RPMI8226 (cell line): ENCODE measurements around the gene NFKBIE.

Experiments
- DNase-seq: peaks from one replicate; pipeline ENCODE4 v3.0.0-alpha.2; 2015

The NFKBIE gene

DNA sequence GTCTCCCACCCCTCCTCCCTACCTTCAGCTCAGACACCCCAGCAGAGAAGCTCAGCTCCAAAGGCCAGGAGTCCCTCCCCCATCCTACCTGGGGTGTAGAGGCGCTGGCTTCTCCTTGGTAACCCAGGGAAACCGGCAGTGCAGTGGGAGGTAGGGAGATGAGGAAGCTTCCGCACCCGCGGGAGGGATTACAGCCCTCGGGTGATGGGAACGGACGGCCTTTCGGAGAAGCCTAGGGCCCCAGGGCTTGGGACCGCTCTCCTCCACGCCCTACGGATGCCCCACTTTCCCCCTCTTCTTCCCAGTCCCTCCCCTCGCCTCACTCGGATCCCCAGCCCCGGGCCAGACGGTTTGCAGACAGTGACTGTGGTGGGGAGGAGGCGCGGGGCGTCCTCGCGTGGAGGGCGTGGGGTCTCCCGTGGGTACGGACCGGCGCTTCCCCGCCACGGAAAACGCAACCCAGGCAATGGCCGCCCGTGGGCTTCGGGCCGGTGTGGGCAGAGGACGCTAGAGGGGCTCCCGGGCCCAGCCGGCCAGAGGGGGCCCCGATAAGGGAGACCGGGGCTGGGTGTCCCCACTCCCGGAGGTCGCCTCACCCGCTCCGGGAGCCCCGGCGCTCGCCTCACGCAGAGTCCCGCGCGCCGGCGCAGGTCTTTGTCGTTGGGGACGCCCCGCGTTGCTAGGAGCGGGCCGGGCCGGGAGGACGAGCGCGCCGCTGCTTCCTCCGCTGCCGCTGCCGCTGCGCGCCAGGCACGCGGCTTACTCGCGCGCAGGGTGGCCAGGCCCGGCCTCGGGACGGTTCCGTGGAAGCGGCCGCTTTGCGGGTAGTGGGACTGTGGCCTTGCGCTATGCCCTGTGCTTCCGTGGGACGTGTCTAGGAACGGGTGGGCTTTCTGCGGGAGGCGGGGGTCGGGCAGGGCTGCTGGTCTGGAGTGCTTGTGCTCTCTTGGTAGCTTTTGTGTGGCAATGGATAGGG is 32.0 kb upstream of the NFKBIE start:
- DNase-seq = peak; percentile 47

DNA sequence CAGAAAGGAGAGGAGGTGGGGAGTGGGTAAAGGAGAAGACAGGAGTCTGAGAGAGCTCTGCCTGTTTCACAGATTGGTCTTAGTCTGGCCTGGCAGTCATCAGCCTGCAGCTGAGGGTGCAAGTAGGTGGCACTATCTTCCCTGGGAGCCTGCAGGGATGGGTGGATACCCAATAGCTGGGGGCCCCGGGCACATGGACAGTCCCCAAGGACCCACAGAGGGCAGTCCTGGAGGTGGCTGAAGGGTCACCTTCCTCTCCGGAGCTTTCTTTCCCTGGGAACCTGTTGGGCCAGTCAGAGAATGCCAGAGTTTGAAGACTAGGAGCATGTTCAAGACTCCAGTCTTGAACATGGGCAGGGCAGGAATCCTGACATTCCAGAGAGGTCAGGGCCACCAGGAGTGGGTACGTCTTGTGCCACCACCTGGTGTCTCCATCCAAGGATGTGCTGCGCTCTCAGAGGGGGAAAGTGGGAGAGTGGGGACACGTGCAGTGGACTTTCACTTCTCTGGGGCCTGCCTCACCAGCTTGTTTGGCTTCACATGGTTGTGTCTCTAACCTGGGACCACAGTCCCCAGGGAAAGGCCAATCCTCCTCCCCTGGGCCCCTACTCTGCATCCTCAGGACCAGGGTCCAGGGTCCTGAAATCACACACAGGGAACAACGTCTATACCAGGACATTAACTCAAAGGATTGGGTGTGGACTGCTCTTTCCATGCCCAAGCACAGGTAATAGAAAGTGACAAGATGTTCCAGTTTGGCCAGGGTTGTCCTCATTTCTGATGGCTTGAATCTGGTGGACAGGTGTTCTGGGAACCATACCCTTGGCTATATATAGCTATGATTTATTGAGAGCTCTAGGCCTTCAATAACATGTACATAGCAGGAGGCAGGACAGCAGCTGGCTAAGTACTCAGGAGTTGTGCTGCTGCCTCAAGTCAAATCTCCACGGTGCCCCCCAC is 29.8 kb upstream of the NFKBIE start:
- no peak for DNase-seq

DNA sequence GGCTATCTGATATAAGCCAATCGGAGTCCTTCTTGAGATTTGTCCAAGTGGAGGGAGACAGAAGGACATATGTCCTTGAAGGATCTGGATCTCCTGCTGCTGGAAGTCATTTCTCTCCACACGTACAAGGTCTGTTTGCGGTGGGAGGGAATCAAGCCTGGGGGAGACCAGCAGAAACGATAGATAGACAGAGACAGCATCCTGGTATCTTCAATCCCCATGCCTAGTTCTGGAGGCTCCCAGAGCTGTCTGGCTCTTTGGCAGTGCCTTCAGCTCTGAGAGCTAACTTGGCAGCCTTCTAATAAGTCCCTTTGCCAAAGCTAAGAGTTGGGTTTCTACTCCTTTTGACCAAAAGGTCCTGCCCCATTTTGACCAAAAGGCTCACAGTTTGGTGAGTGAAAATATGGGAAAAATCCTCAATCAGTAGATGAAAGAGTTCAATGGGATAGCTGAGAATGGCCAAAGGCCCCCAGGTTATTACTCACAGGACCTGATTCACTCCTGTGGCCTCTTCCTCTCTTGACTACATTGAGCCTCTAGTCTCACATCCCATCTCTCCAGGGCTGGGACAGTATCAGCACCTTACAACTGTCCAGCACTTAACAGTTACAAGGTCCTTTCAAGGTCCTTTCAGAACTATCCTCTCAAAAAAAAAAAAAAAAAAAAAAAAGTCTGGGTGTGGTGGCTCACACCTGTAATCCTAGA is 27.5 kb upstream of the NFKBIE start:
- DNase-seq = no peak

DNA sequence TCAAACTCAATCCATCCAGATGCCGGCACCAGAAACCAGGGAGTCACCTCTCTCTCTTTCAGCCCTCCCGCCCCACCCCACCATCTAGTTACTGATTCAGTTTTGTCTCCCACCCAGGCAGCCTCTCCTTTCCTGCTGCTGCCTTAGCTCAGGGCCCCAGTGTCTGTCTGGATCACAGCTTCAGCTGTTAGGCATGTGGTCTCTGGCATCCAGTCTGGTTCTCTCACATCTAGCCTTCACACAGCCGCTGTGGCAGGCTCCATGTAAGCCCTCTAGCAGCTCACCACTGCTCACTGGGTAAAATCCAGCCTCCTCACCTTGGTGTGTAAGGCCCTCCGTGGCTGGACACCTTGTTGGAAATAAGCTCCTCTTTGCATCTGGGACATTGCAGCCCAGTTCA is 26.5 kb upstream of the NFKBIE start:
- DNase-seq = no peak

DNA sequence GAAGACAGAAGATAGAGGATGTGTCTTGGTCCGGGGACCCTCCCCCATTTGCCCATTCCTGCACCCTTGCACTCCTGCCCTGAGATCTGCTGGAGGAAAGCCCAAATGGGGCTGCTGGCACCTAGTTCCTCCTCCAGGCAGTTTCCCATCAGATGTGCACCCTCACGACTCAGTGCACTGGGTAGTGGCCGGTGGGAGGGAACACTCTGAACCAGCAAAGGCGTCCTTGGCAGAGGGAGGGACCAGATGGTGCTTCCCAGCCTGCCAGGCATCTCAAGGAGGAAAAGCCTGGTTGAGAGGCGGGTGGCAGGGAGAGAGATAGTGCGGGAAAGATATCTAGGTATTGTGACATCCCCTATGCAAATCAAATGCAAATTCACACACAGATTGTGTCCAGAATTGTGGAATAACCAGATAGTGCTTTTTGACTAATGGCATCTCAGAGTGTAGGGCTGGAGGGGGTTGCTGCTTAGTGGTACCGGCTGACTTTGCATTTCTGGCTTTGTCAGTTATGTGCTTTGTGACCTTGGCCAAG is 24.4 kb upstream of the NFKBIE start:
- DNase-seq = no peak

DNA sequence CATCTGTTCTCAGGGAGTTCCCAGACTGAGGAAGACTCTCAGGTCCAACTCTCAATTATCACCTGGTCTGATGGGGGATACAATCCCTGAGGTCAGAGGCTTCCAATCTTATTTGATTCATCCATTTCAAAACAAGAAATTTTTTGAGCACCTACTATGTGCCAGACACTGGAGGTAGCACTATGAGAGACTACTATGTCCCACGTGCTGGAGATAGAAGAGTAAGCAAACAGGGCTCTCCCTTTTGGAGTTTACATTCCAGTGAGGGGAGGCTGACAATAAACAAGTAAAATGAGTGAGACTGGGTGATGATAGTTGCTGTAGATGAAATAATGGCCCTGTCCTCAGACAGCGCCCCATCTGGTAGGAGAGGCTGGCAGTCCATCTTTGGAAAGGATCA is 21.4 kb upstream of the NFKBIE start:
- DNase-seq = no peak

DNA sequence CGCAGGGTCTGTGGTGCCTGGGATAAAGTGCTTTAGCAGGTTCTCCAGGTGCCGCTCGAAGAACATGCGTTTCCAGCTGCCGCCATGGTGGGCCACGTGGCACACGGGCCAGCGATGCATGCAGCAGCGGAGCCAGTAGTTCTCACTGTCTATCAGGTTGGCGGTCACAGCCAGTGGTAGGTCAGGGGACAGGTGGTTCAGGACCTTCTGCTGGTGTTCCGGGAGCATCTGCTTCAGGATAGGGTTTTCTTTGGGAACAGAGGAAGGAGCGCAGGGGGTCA is 20.9 kb upstream of the NFKBIE start:
- DNase-seq = no peak

DNA sequence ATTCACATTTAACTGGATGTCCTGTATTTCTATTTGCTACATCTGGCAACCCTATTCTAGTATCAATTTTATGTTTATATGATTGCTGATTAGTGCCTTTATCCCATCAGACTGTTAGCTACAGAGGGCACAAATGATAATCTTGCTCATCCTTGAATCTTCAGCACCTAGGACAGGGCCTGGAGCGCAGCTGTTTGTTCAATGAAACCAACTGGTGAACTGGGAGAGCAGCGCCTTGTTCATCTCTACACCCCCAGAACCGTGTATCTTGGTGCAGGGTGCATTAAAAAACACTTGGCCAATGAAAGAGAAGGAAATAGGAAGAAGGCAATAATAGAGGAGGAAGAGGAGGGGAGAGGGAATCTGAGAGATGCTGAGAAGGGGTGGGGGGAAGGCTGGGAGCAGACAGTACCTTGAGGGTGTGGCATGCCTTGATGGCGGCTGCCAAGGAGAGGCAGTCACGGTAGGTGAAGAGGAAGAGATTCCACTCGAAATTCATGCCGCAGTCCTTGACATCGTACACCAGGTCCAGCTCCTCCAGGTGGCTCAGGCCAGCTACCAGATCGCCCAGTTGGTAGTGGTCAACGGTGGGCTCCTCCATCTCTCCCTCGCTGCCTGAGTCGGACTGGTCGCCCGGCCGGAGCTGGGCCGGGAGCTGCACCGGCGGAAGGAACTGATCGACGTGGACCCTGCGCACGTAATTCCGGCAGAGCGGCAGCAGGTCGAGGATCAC is 20.4 kb upstream of the NFKBIE start:
- DNase-seq = peak; percentile 57

DNA sequence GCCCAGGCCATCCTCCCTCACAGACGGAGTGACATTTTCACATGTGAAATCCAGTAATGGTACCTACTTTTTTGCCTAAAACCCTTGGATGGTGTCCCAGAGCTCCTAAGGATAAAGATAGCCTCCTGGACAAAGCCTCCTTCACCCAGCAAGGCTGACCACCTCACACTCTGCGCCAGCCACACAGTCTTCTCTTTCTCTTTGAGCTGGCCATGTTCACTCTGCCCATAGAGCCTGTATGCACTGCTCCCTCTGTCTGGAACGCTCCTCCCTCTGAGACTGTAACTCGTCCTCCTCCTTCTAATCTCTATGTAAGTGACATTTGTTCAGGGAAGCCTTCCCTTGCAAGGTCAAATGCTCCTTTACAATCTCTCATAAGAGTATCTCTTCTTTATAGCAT is 19.5 kb upstream of the NFKBIE start:
- no peak for DNase-seq

DNA sequence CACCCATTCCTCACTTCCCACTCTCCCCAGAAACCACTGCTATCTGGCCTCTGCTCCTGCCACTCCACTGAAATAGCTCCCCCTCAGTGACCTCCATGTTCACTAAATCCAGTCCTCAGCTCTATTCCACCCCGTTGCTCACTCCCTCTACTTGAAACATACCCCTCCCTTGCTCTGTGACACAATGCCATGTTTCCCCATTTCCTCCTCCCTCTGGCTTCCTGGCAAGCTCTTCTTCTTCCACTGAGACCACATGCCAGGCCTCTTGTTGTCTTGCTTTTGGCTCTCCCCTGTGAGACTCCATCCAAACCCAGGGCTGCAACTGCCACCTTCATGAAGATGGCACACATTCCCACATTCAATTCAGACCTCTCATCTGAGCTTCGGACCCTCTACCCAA is 18.8 kb upstream of the NFKBIE start:
- DNase-seq = no peak

DNA sequence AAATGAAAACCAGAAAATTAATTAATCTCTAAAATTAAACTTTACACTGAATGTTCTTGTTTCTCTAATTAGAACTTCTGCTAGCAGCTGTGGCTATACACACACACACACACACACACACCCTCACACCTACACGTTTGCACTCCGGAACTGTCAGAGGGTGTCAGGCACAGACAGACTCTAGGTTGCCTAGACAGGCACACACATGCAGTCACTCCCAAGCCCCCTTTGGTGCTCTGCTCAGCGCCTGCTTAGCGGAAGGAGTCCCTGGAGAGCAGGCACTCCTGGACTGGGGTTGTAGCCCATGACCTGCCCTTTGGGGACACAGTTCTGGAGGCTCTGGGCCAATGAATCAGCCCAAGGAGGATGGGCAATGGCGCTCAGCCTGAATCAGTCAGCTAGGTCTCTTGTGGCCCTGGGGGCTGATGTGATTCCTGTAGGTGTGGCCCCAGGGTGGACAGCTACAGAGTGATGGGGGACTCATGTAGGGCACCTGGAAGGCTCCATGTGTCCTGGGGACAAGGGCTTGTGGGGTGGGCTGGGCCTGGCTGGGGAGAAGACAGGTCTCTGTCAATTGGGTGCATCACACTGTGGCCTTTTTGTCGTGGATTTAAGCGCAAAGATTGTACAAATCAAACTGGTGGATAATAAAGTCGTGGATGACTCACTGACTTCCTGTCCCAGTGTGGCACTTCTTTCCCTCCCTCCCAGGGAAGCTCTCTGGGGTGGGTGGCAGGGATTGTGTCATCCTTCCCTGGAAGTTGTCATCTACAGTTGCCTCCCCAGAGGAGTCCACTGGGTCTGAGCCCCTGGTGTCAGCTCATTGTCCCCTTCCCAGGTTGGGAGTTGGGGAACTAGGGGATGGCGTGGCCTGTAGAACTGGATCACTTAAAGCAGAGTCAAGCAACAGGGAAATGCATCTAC is 13.7 kb upstream of the NFKBIE start:
- DNase-seq = no peak

DNA sequence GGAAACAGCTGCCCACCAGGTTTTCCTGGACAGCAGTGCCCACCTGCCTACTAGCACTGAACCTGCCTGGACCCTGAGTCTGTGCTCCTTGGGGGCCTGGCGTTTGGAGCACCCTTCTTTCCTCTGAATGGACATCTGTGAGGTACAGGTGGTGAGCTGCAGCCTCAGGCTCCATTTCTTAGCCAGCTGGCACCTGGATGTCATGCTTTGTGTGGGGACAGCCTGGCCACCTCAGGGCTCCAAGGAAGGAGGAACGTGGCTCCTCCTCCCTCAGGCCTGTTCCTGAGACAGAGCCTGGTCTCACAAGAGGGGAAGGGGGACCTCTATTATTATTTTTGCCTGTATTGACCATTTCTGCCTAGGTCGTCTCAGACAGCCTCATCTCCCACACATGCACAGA is 13.0 kb upstream of the NFKBIE start:
- no peak for DNase-seq

DNA sequence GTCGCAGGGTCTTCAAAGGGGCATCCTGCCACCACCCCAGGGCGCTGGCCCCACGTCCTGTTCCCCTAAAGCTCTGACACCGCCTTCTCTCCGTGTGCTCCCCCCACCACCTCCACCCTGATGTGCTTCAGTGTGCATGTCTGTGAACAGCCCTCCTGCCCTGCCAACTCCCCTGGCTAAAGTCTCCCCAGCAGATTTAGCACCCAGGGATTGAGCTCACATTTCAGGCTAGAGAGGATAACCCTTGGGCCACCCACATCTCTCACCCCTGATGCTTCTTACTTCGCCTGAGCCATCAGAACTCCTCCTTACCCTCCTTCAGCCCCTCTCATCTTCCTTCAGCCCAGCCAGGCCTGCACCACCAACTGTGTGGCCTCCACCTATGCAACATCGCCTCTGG is 12.4 kb upstream of the NFKBIE start:
- no peak for DNase-seq

DNA sequence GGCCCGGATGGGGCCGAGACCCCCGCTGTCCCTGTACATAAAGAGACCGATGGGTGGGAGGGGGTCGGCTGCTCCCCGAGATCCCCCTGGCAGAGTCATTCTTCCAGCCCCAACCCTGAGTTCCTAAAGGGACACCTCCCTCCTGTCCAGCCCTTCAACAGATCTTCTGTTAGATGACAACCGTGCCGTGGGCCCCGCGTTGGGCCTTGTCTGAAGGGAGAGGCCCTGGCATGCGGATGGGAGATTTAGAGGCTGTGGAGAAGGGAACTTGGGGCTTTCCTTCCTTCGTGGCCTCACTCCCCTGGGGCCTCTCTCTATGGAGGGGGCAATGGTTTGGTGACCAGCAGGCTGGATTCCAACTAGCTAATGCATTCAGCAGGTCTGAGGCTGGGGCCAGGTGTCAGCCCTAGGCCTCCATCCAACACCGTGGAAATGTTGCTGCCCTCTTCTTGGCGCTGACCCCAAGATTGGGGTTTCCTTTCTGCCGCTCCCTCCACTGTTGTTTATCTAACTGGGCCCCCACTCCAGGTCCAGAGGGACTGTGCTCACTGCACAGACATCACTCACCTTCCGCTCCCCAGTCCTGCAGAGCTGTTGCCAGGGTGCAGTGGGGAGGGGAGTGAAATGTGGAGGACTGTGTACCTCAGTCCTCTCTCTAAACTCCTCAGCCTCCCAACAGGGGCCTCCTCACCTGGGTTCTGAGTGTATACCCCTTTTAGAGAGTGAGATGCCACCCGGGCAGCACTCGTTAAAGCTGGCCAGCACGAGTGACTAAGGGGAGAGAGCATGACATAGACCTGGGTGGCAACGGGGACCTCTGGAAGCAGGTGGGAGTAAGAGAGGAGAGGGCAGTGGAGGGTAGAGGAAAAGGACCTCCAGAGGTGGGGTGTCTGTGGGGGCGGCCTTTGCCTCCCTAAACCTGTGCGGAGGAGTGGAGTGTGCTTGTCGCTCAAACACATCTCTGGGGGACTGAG is 11.6 kb upstream of the NFKBIE start:
- DNase-seq = no peak

DNA sequence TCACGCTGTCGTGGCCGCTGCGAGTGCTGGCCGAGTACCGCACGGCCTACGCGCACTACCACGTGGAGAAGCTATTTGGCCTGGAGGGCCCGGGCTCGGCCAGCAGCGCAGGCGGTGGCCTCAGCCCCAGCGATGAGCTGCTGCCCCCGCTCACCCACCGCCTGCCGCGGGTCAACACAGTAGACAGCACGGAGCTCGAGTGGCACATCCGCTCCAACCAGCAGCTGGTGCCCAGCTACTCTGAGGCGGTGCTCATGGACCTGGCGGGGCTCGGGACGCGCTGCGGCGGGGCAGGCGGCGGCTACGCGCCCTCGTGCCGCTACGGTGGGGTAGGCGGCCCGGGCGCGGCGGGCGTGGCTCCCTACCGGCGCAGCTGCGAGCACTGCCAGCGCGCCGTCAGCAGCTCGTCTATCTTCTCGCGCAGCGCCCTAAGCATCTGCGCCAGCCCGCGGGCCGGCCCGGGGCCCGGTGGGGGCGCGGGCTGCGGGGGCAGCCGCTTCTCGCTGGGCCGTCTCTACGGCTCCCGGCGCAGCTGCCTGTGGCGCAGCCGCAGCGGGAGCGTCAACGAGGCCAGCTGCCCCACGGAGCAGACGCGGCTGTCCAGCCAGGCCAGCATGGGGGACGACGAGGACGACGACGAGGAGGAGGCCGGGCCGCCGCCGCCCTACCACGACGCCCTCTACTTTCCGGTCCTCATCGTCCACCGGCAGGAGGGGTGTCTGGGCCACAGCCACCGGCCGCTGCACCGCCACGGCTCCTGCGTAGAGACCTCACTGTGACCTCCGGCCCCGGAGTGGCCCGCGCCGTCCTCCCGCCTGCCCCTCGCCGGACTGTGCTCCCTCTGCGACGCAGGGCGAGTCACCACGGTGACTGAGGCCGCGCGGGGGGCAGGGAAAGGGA is 10.6 kb upstream of the NFKBIE start:
- no peak for DNase-seq

DNA sequence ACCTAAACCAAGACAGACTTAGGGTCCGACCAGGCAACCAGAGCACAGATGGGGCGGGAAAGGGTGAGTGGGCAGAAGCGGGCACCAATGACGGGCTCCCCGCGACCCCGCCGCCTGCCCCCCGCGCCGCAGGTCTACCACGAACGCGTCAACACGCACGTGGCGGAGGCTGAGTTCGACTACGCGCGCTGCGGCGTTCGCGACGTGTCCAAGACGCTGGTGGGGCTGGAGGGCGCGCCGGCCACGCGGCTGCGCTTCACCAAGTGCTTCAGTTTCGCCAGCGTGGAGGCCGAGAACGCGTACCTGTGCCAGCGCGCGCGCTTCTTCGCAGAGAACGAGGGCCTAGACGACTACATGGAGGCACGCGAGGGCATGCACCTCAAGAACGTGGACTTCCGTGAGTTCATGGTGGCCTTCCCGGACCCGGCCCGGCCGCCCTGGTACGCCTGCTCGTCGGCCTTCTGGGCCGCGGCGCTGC is 10.0 kb upstream of the NFKBIE start:
- no peak for DNase-seq

DNA sequence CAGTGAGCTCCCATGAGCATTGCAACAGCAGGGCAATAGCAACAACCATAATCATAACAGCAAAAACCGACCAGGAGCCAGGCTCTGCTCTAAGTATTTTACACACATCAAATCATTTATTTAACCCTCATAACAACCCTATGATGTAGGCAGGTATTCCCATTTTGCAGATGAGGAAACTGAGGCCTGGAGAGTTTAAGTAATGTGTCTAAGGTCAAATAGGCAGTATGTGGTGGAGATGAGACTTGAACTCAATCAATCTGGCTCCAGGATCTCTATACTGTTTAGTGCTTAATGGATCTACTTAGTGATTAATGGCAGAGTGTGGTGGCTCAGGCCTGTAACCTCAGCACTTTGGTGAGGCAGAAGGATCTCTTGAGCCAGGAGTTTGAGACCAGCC is 8.3 kb upstream of the NFKBIE start:
- DNase-seq = no peak

DNA sequence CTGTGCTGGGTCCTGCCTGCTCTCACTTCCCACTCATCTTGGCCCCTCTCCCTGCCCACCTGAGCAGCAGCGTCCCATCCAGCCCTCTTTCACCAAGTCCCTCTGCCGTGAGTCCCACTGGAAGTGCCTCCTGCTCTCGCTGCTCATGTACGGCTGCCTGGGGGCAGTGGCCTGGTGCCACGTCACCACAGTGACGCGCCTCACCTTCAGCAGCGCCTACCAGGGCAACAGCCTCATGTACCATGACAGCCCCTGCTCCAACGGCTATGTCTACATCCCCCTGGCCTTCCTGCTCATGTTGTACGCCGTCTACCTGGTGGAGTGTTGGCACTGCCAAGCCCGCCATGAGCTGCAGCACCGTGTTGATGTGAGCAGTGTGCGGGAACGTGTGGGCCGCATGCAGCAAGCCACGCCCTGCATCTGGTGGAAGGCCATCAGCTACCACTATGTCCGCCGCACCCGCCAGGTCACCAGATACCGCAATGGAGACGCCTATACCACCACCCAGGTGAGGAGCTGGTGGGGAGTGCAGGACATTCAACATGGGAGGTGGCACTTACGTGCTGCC is 7.7 kb upstream of the NFKBIE start:
- no peak for DNase-seq
